Brain microvascular endothelial cell (primary cell): ENCODE measurements around the gene CRMP1.
A peak's percentile ranks its signal among the peaks of the same experiment; 100 is the strongest.

Experiments used
- DNase-seq: peaks from one replicate; pipeline ENCODE4 v3.0.0-alpha.2; 2020
- H3K27ac ChIP-seq: fragments of 250-450 bp; sonication (Bioruptor Pico); 2 replicates; pipeline ENCODE4 v1.5.1; 2020; ENCODE audit warnings: mild to moderate bottlenecking, moderate library complexity
- H3K27me3 ChIP-seq: fragments of 250-450 bp; sonication (Bioruptor Pico); replicated peaks from 2 replicates; pipeline ENCODE4 v1.5.1; 2020; ENCODE audit warnings: mild to moderate bottlenecking
- H3K36me3 ChIP-seq: fragments of 250-450 bp; sonication (Bioruptor Pico); replicated peaks from 2 replicates; pipeline ENCODE4 v1.5.1; 2020; ENCODE audit warnings: mild to moderate bottlenecking
- H3K4me3 ChIP-seq: 2 replicates; pipeline ENCODE4 v1.5.1; 2011; ENCODE audit warnings: low read depth, mild to moderate bottlenecking, control low read depth, low read length, moderate library complexity
- CTCF ChIP-seq: IDR thresholded peaks from 2 replicates; pipeline ENCODE4 v1.5.1; 2011; ENCODE audit warnings: low read depth, mild to moderate bottlenecking, moderate library complexity, low read length, control low read depth, inconsistent platforms; ENCODE audit errors: missing control alignments
- in situ Hi-C: cut with HindIII; loops from 2 replicates; pipeline ENCODE4 v1.10.0; 2017; ENCODE audit warnings: low sequenced_read_pairs, low pct_ligation_motif_present

The CRMP1 gene

GRCh38 chr4:5780831-5781480 lies 111.9 kb downstream of the CRMP1 start:
- Histone ChIP-seq H3K27me3 (no peaks in the 10 kb centered on the region), H3K36me3 (peaks cover 43% of the 10 kb centered on the region), H3K4me3 (no peak overlapping the region), H3K27ac (no peak overlapping the region)
- peak; percentile 24 for DNase-seq
- no peak for TF ChIP-seq CTCF
- in situ Hi-C loops, result no loop called here

- in situ Hi-C loops, result no loop called here
- TF ChIP-seq CTCF, result no peak
- DNase-seq, result no peak
- H3K36me3 ChIP-seq, result peaks cover 19% of the 10 kb centered on the region
- H3K27me3 ChIP-seq, result no peaks in the 10 kb centered on the region
- H3K4me3 ChIP-seq, result no peak overlapping the region
- no peak overlapping the region for H3K27ac ChIP-seq
These were observed 116.4 kb downstream of the CRMP1 start for GRCh38 chr4:5776510-5776909.

- no peak for TF ChIP-seq CTCF
- in situ Hi-C loops, result no loop called here
- no peak for DNase-seq
- Histone ChIP-seq H3K36me3 (peaks cover 23% of the 10 kb centered on the region), H3K27me3 (no peaks in the 10 kb centered on the region), H3K4me3 (no peak overlapping the region), H3K27ac (no peak overlapping the region)
These were observed 118.4 kb downstream of the CRMP1 start for GRCh38 chr4:5774416-5775036.

GRCh38 chr4:5773271-5773555 lies 119.7 kb downstream of the CRMP1 start:
- in situ Hi-C loops, result no loop called here
- Histone ChIP-seq H3K36me3 (peaks cover 30% of the 10 kb centered on the region), H3K27ac (no peak overlapping the region), H3K4me3 (no peak overlapping the region), H3K27me3 (no peaks in the 10 kb centered on the region)
- no peak for TF ChIP-seq CTCF
- DNase-seq, result peak; percentile 28

- Histone ChIP-seq H3K4me3 (no peak overlapping the region), H3K36me3 (peaks cover 34% of the 10 kb centered on the region), H3K27ac (no peak overlapping the region), H3K27me3 (no peaks in the 10 kb centered on the region)
- in situ Hi-C loops, result no loop called here
- no peak for TF ChIP-seq CTCF
- DNase-seq, result no peak
These were observed 120.2 kb downstream of the CRMP1 start for GRCh38 chr4:5772528-5773270.
